ENCODE results near the gene LAMTOR4.

The LAMTOR4 gene

DNA sequence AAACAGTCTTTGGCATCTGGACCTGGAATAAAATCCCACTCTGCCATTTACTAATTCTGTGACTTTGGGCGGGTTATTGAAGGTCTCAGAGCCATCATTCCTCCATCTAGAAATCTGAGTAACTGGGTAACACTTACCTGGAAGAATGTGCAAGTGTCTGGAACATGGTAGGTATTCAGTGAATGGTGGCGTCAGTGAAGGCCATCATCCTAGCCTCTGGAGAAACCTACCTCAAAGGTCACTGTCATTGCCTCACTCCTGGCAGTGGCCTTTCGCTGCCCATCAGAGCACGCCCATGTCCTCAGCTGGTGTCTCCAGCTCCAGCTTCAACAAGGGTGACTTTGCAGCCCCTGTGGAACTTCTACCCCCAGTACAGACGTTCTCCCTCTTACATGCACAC is 15.2 kb downstream of the LAMTOR4 start:
- Histone ChIP-seq H4K8ac (ENCODE audit: low read depth, low read length) (no peak overlapping the region), H3K27ac (replicated peaks; ENCODE audit: low read length) (no peak overlapping the region), H4K91ac (ENCODE audit: low read depth, low read length, poor library complexity) (no peak overlapping the region), H2BK15ac (ENCODE audit: low read length) (no peak overlapping the region), H3K4me3 (ENCODE audit: low read length in 2 of 2) (no peak overlapping the region), H2AFZ (ENCODE audit: low read length) (no peak overlapping the region), H3K27me3 (ENCODE audit: control insufficient read depth in 3 of 3, insufficient read depth in 3 of 3, low read depth in 1 of 3, low read length in 3 of 3) (peaks cover 0 to 18% (median 0%) of the 10 kb centered on the region in 3 experiments), H3K4ac (ENCODE audit: low read length) (no peak overlapping the region), H3K79me1 (ENCODE audit: low read depth, low read length) (no peaks in the 10 kb centered on the region), H2AK5ac (ENCODE audit: low read depth, low read length) (peak overlapping the region; percentile 68), H3K18ac (ENCODE audit: low read length) (no peak overlapping the region), H3K4me1 (ENCODE audit: control insufficient read depth in 2 of 2, insufficient read depth in 1 of 2, low read depth in 1 of 2, low read length in 2 of 2) (peaks cover 19 to 20% of the 10 kb centered on the region in 2 donors), H2BK12ac (ENCODE audit: low read length) (no peak overlapping the region), H2BK5ac (ENCODE audit: low read length) (no peak overlapping the region), H3K4me2 (ENCODE audit: insufficient read depth, low read length, poor library complexity, severe bottlenecking) (no peak overlapping the region), H3K23ac (ENCODE audit: low read depth, low read length, poor library complexity) (no peak overlapping the region), H3K9ac (ENCODE audit: low read depth, low read length, poor library complexity) (no peak overlapping the region), H3K14ac (ENCODE audit: low read length) (no peak overlapping the region), H3K9me3 (replicated peaks in 1 of 2; ENCODE audit: control insufficient read depth in 2 of 2, insufficient read depth in 1 of 2, low read depth in 1 of 2, low read length in 2 of 2) (no peaks in the 10 kb centered on the region), H3K36me3 (replicated peaks in 1 of 2; ENCODE audit: control insufficient read depth in 2 of 2, insufficient read depth in 2 of 2, low read length in 2 of 2) (no peaks in the 10 kb centered on the region), H2BK120ac (ENCODE audit: low read depth, low read length) (no peak overlapping the region)
- no peak for DNase-seq (ENCODE audit: low spot score)
- no CpG with 5 or more reads among the region's 5 CpGs for WGBS, 2 donors (ENCODE audit: extremely low coverage in 2 of 2, insufficient read length in 2 of 2, insufficient replicate concordance in 1 of 2)

GRCh38 chr7:100166317-100166940 is 17.7 kb downstream of the LAMTOR4 start:
- H3K4ac ChIP-seq (ENCODE audit: low read length): no peak overlapping the region

DNA sequence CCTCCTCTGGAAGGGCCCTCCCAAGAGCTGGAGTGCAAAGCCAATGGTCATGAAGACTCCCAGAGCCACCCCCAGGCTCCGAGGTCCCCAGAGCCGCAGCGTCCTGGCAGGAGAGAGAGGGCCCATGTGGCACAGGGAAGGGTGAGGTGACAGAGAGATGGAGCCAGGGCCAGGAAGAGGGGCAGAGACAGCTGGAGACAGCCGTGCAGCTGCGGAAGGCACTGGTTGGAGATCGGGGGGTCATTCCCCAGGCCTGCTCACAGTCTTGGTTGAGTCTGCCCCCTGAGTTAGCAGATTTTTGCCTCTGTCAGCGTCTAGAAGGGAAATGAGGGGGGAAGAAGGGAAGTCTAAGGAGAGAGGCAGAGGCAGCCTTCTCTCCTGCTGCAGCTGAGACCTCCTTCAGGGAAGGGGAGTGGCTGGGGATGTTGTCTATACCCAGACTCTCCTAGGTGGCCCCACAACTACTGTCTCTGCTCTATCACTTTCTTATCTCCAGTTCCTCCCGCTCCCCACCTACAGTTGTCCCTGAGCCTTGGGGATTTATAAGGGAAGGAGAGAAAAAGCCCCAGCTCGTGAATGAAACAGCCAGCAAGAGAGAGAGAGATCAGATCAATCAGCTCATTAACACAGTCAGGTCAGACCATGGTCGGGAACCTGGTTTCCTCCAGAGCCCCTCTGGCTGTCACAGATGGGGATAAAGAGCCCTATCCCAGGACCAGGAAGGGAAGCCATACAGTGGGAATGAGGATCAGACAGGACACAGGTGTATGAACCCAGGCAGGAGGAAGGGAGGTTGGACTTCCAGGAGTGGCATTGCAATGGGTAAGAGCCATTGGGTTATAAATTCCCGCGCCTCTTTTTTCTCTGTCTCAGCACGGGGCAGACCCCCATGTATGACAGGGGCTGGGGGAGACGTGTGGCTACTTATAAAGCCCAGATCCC is 18.5 kb downstream of the LAMTOR4 start:
- Histone ChIP-seq H3K4me2 (ENCODE audit: insufficient read depth, low read length, poor library complexity, severe bottlenecking) (peak overlapping the region; percentile 26), H4K8ac (ENCODE audit: low read depth, low read length) (no peak overlapping the region), H3K79me1 (ENCODE audit: low read depth, low read length) (peaks cover 2% of the 10 kb centered on the region), H2BK15ac (ENCODE audit: low read length) (peak overlapping the region; percentile 95), H2BK120ac (ENCODE audit: low read depth, low read length) (peak overlapping the region; percentile 64), H2BK12ac (ENCODE audit: low read length) (no peak overlapping the region), H3K9me3 (replicated peaks in 1 of 2; ENCODE audit: control insufficient read depth in 2 of 2, insufficient read depth in 1 of 2, low read depth in 1 of 2, low read length in 2 of 2) (no peaks in the 10 kb centered on the region), H3K9ac (ENCODE audit: low read depth, low read length, poor library complexity) (no peak overlapping the region), H3K14ac (ENCODE audit: low read length) (no peak overlapping the region), H3K18ac (ENCODE audit: low read length) (peak overlapping the region; percentile 6), H4K91ac (ENCODE audit: low read depth, low read length, poor library complexity) (no peak overlapping the region), H3K4me3 (ENCODE audit: low read length in 2 of 2) (no peak overlapping the region), H3K23ac (ENCODE audit: low read depth, low read length, poor library complexity) (peak overlapping the region; percentile 51), H2AK5ac (ENCODE audit: low read depth, low read length) (peak overlapping the region; percentile 88), H3K36me3 (replicated peaks in 1 of 2; ENCODE audit: control insufficient read depth in 2 of 2, insufficient read depth in 2 of 2, low read length in 2 of 2) (peaks cover 0 to 23% of the 10 kb centered on the region in 2 donors), H3K4ac (ENCODE audit: low read length) (no peak overlapping the region), H3K4me1 (ENCODE audit: control insufficient read depth in 2 of 2, insufficient read depth in 1 of 2, low read depth in 1 of 2, low read length in 2 of 2) (peaks cover 24 to 28% of the 10 kb centered on the region in 2 donors), H2AFZ (ENCODE audit: low read length) (peak overlapping the region; percentile 85), H3K27ac (replicated peaks; ENCODE audit: low read length) (no peak overlapping the region), H3K27me3 (ENCODE audit: control insufficient read depth in 3 of 3, insufficient read depth in 3 of 3, low read depth in 1 of 3, low read length in 3 of 3) (peaks cover 0 to 36% (median 0%) of the 10 kb centered on the region in 3 experiments), H2BK5ac (ENCODE audit: low read length) (no peak overlapping the region)
- no peak for DNase-seq (ENCODE audit: low spot score)
- WGBS, 2 donors (ENCODE audit: extremely low coverage in 2 of 2, insufficient read length in 2 of 2, insufficient replicate concordance in 1 of 2): no CpG with 5 or more reads among the region's 14 CpGs

More at GRCh38 chr7:100166317-100166940, 17.7 kb downstream of the LAMTOR4 start:
- H2BK15ac ChIP-seq (ENCODE audit: low read length): peak overlapping the region; percentile 95
- peaks cover 24% of the 10 kb centered on the region in 2 donors for H3K4me1 ChIP-seq (ENCODE audit: control insufficient read depth in 2 of 2, insufficient read depth in 1 of 2, low read depth in 1 of 2, low read length in 2 of 2)
- H3K36me3 ChIP-seq (replicated peaks in 1 of 2; ENCODE audit: control insufficient read depth in 2 of 2, insufficient read depth in 2 of 2, low read length in 2 of 2): peaks cover 0 to 17% of the 10 kb centered on the region in 2 donors
- no CpG with 5 or more reads among the region's 16 CpGs for WGBS, 2 donors (ENCODE audit: extremely low coverage in 2 of 2, insufficient read length in 2 of 2, insufficient replicate concordance in 1 of 2)
- no peak overlapping the region for H3K4me3 ChIP-seq (ENCODE audit: low read length in 2 of 2)
- peak overlapping the region; percentile 88 for H2AK5ac ChIP-seq (ENCODE audit: low read depth, low read length)
- H3K9ac ChIP-seq (ENCODE audit: low read depth, low read length, poor library complexity): no peak overlapping the region
- H2BK5ac ChIP-seq (ENCODE audit: low read length): no peak overlapping the region
- peak overlapping the region; percentile 6 for H3K18ac ChIP-seq (ENCODE audit: low read length)
- no peak overlapping the region for H2AFZ ChIP-seq (ENCODE audit: low read length)
- H3K27me3 ChIP-seq (ENCODE audit: control insufficient read depth in 3 of 3, insufficient read depth in 3 of 3, low read depth in 1 of 3, low read length in 3 of 3): peaks cover 0 to 30% (median 0%) of the 10 kb centered on the region in 3 experiments
- H3K9me3 ChIP-seq (replicated peaks in 1 of 2; ENCODE audit: control insufficient read depth in 2 of 2, insufficient read depth in 1 of 2, low read depth in 1 of 2, low read length in 2 of 2): no peaks in the 10 kb centered on the region
- peak overlapping the region; percentile 64 for H2BK120ac ChIP-seq (ENCODE audit: low read depth, low read length)
- H3K4me2 ChIP-seq (ENCODE audit: insufficient read depth, low read length, poor library complexity, severe bottlenecking): no peak overlapping the region
- H3K23ac ChIP-seq (ENCODE audit: low read depth, low read length, poor library complexity): peak overlapping the region; percentile 51
- H3K14ac ChIP-seq (ENCODE audit: low read length): no peak overlapping the region
- H2BK12ac ChIP-seq (ENCODE audit: low read length): no peak overlapping the region
- DNase-seq (ENCODE audit: low spot score): no peak
- H4K8ac ChIP-seq (ENCODE audit: low read depth, low read length): no peak overlapping the region
- H3K79me1 ChIP-seq (ENCODE audit: low read depth, low read length): no peaks in the 10 kb centered on the region
- no peak overlapping the region for H3K27ac ChIP-seq (replicated peaks; ENCODE audit: low read length)
- H4K91ac ChIP-seq (ENCODE audit: low read depth, low read length, poor library complexity): no peak overlapping the region

DNA sequence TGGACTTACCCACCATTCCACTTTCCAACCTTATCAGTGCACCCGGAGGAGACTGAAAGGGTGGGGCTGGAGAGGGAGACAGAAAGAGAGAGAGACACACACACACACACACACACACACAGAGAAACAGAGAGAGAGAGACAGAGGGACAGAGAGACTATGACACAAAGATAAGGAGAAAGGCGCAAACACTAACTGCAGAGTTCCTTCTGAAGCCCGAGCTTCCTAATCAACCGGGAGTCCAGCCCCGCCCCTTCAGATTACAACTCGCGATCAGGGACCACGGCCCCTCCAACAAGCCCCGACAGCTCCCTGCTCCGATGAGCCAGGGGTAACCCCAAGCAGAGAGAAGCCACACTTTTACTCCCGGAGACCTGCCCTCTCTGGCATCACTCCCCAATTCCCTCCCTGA is 19.2 kb downstream of the LAMTOR4 start:
- Histone ChIP-seq H3K14ac (ENCODE audit: low read length) (no peak overlapping the region), H3K9ac (ENCODE audit: low read depth, low read length, poor library complexity) (peak overlapping the region; percentile 7)

More for the DNA sequence above, 19.2 kb downstream of the LAMTOR4 start:
- H2BK12ac ChIP-seq (ENCODE audit: low read length): no peak overlapping the region
- no peak overlapping the region for H4K8ac ChIP-seq (ENCODE audit: low read depth, low read length)
- H2BK15ac ChIP-seq (ENCODE audit: low read length): no peak overlapping the region
- peak overlapping the region; percentile 25 for H3K18ac ChIP-seq (ENCODE audit: low read length)
- H3K4me1 ChIP-seq (ENCODE audit: control insufficient read depth in 2 of 2, insufficient read depth in 1 of 2, low read depth in 1 of 2, low read length in 2 of 2): peaks cover 24 to 28% of the 10 kb centered on the region in 2 donors
- peaks cover 2% of the 10 kb centered on the region for H3K79me1 ChIP-seq (ENCODE audit: low read depth, low read length)
- peaks cover 0 to 36% (median 0%) of the 10 kb centered on the region in 3 experiments for H3K27me3 ChIP-seq (ENCODE audit: control insufficient read depth in 3 of 3, insufficient read depth in 3 of 3, low read depth in 1 of 3, low read length in 3 of 3)
- peak overlapping the region; percentile 85 for H2AFZ ChIP-seq (ENCODE audit: low read length)
- no peak overlapping the region for H3K27ac ChIP-seq (replicated peaks; ENCODE audit: low read length)
- H2BK5ac ChIP-seq (ENCODE audit: low read length): no peak overlapping the region
- no peak overlapping the region for H2BK120ac ChIP-seq (ENCODE audit: low read depth, low read length)
- no peak overlapping the region for H3K4ac ChIP-seq (ENCODE audit: low read length)
- H3K36me3 ChIP-seq (replicated peaks in 1 of 2; ENCODE audit: control insufficient read depth in 2 of 2, insufficient read depth in 2 of 2, low read length in 2 of 2): peaks cover 0 to 23% of the 10 kb centered on the region in 2 donors
- no CpG with 5 or more reads among the region's 11 CpGs for WGBS, 2 donors (ENCODE audit: extremely low coverage in 2 of 2, insufficient read length in 2 of 2, insufficient replicate concordance in 1 of 2)
- no peak overlapping the region for H4K91ac ChIP-seq (ENCODE audit: low read depth, low read length, poor library complexity)
- no peak for DNase-seq (ENCODE audit: low spot score)
- H2AK5ac ChIP-seq (ENCODE audit: low read depth, low read length): no peak overlapping the region
- H3K23ac ChIP-seq (ENCODE audit: low read depth, low read length, poor library complexity): no peak overlapping the region
- H3K4me2 ChIP-seq (ENCODE audit: insufficient read depth, low read length, poor library complexity, severe bottlenecking): peak overlapping the region; percentile 77
- H3K9me3 ChIP-seq (replicated peaks in 1 of 2; ENCODE audit: control insufficient read depth in 2 of 2, insufficient read depth in 1 of 2, low read depth in 1 of 2, low read length in 2 of 2): no peaks in the 10 kb centered on the region
- peak overlapping the region; percentile 39 to 71 for H3K4me3 ChIP-seq (ENCODE audit: low read length in 2 of 2)

Data from neuronal stem cell (in vitro differentiated cells).